HG03066 (cell line): Measurements from ENCODE around the gene PCDHGA1.

Experiments used
- ATAC-seq: cut with Tn5 transposase; IDR thresholded peaks from one replicate; pipeline ENCODE4 v1.9.1; 2021; ENCODE audit warnings: low read depth; ENCODE audit not compliant: unreplicated experiment

PCDHGA1 gene

GRCh38 chr5:141434006-141434405 is 103.7 kb downstream of the PCDHGA1 start:
- no peak for ATAC-seq

DNA sequence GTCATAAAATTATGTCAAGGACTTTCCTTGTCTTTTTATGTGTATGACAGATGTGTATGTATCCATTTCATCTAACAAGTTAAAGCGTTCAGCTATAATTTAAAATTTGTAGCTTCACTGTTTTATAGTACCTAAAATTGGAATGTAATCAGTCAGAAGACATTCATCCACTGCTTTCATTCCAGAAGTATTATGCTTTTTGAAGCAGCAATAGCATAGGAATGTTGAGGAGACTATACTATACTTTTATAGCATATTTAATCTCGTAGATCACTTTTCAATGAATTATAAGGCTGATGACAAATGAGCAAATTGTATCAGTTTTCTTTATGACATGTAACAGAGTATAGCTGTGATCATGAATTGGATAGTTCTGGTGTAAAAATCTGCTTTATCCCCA is 106.9 kb downstream of the PCDHGA1 start:
- ATAC-seq: no peak

DNA sequence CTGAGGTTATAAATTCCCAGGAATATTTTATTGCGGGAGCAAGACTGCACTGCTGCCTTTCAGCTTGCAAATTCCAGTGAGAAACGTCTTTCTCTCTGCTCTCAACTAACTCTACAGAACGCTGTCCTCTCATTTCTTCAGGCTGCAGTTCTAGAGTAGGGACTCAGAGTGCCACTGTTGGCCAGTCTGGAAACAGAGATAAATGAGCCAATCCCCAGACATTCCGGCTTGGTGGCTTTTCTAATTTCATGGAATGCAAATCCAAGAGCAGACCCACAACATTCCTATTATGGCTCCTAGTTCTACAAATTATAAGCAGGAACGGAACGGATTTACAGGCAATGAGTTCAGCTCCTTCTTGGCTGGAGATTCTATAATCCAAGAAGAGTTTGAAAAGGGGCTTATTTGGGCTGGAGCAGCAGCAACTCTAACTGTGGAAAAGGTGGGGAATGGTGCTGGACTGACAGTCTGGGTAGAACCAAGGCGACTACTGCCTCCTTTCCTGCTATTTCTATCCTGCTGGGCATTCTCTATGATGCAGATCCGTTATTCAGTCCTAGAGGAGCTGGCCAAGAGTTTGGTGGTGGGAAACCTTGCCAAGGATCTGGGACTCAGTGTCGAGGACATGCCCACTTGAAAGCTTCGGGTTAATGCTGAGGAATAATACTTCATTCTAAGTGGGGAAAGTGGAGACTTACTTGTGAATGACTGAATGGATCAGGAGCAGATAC is 109.3 kb downstream of the PCDHGA1 start:
- ATAC-seq: no peak

DNA sequence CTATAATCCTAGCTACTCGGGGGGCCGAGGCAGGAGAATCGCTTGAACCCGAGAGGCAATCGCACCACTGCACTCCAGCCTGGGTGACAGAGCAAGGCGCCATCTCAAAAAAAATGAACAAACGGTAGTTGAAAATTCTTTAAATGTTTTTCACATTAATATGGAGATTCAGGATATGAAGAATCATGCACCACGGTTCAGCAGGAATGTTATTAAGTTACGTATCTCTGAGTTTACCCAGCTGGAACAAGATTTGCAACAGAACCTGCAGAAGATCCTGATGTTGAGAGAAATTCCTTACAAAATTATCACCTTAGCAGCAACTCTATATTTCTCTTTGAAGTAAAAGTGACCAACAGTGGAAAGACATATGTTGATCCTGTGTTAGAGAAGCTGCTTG is 110.0 kb downstream of the PCDHGA1 start:
- no peak for ATAC-seq

DNA sequence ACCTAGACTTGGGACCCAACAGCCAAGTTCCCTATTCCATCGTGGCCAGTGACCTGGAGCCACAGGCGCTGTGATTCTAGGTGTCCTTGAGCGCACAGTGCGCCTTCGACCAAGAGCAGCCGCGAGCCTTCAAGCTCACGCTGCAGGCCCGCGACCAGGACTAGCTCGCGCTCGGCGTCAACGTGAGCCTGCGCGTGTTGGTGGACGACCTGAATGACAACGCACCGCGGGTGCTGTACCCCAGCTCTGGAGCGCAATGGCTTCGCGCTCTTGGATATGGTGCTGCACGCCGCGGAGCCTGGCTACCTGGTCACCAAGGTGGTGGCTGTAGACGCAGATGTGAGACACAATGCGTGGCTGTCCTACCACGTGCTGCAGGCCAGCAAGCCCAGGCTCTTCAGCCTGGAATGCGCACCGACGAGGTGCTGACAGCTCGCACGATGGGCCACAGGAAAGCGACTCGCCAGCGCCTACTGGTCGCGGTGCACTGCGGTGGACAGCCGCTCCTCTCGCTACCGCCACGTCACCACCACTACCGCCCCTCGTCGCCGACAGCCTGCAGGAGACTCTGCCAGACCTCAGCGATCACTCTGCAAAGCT is 111.4 kb downstream of the PCDHGA1 start:
- ATAC-seq: no peak

GRCh38 chr5:141465351-141465750 is 135.0 kb downstream of the PCDHGA1 start:
- ATAC-seq: no peak

DNA sequence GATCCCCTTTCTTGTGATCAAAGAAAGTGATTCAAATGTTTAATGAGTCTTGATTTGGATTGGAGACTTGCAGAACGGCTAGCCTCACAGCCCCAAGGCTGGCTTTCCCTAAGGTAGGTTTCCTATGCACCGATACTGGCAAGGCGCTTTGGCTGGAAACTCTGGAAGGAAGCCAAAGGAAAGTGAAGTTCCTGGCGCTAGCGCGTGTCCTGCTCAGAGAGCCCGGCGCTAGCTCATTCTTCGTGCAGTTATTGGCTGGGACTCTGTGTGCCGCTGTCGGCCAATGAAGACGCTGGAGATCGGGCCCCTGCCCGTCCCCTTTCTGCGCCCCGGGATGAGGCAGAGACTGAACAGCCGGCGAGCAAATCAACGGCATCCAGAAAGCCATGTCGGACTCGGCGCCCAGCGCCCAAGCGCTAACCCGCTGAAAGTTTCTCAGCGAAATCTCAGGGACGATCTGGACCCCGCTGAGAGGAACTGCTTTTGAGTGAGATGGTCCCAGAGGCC is 145.4 kb downstream of the PCDHGA1 start, which contains the start of gene PCDHGC3:
Gene PCDHGC3, plus strand, starts transcription at position 342 of the 507 bp plus-strand sequence. Its CDS starts 151 bp downstream, at position 493.
- ATAC-seq: peak; percentile 97

GRCh38 chr5:141476132-141476911 is 146.0 kb downstream of the PCDHGA1 start:
- peak; percentile 37 for ATAC-seq

GRCh38 chr5:141477044-141477575 is 146.8 kb downstream of the PCDHGA1 start:
- ATAC-seq: no peak

DNA sequence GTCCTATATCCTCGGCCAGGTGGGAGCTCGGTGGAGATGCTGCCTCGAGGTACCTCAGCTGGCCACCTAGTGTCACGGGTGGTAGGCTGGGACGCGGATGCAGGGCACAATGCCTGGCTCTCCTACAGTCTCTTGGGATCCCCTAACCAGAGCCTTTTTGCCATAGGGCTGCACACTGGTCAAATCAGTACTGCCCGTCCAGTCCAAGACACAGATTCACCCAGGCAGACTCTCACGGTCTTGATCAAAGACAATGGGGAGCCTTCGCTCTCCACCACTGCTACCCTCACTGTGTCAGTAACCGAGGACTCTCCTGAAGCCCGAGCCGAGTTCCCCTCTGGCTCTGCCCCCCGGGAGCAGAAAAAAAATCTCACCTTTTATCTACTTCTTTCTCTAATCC is 147.5 kb downstream of the PCDHGA1 start:
- no peak for ATAC-seq

GRCh38 chr5:141478321-141478945 is 148.1 kb downstream of the PCDHGA1 start:
- no peak for ATAC-seq

GRCh38 chr5:141479776-141480175 is 149.5 kb downstream of the PCDHGA1 start:
- ATAC-seq: no peak

DNA sequence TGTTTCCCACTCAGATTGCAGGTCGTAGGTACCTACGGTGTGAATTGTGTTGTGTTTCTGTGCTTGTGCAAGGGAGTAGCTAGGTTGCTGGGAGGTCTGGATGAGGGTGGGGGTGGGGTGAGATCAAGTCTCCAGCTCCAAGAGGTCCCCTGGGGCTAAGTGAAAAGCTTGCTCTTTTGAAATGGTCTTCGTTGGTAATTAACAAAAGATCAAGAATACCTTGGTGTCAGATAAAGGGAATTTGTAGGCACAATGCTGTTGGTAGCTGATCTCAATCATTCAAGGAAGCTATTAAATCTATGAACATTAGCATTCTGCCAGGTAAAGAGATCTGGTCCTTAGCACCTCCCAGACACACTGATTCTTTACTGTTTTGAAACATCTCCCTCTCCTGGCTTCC is 153.6 kb downstream of the PCDHGA1 start:
- no peak for ATAC-seq

- ATAC-seq: no peak
Measured at GRCh38 chr5:141484310-141484640, 154.0 kb downstream of the PCDHGA1 start.

- no peak for ATAC-seq
Measured at GRCh38 chr5:141484641-141485311, 154.5 kb downstream of the PCDHGA1 start, which contains the start of gene PCDHGC4. Gene PCDHGC4, plus strand, starts transcription at chr5:141485030. Its CDS starts 144 bp downstream, at chr5:141485174.

DNA sequence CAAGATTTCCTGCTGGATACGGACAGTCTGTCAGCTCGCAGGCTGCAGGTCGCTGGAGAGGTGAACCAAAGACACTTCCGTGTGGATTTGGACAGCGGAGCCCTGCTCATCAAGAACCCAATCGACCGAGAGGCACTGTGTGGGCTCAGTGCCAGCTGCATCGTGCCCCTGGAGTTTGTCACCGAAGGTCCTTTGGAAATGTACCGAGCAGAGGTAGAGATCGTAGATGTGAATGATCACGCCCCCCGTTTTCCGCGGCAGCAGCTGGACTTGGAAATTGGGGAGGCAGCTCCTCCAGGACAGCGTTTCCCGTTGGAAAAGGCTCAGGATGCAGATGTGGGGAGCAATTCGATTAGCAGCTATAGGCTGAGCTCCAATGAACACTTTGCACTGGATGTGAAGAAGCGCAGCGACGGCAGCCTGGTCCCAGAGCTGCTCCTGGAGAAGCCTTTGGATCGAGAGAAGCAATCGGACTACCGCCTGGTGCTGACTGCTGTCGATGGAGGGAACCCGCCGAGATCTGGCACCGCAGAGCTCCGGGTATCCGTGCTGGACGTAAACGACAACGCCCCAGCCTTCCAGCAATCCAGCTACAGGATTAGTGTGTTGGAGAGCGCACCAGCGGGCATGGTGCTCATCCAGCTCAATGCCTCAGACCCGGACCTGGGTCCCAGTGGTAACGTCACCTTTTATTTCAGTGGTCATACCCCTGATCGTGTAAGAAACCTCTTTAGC is 155.2 kb downstream of the PCDHGA1 start:
- ATAC-seq: no peak

- ATAC-seq: no peak
Measured at GRCh38 chr5:141486091-141486490, 155.8 kb downstream of the PCDHGA1 start.

DNA sequence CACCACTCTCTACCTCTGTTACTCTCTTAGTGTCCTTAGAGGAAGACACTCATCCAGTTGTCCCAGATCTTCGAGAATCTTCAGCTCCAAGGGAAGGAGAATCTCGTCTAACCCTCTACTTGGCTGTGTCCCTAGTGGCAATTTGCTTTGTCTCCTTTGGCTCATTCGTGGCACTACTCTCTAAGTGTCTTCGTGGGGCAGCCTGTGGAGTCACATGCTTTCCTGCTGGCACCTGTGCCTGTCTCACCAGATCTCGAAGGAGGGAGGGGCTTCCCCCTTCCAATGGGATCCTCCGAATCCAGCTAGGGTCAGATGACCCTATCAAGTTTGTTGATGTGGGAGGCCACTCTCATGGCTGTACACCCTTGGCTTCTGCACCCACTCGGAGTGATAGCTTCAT is 156.8 kb downstream of the PCDHGA1 start:
- ATAC-seq: no peak
